Skeletal muscle satellite cell (primary cell): Measurements from ENCODE around the gene CLCN7.

Source experiments
- H3K27me3 ChIP-seq: 2 replicates; pipeline ENCODE4 v1.7.0; 2013; ENCODE audit warnings: low read length; ENCODE audit not compliant: control insufficient read depth, insufficient read depth
- H3K36me3 ChIP-seq: 2 replicates; pipeline ENCODE4 v1.7.0; 2013; ENCODE audit warnings: mild to moderate bottlenecking, control low read depth, low read length; ENCODE audit not compliant: insufficient read depth
- H3K4me1 ChIP-seq: 2 replicates; pipeline ENCODE4 v1.7.0; 2013; ENCODE audit warnings: low read length; ENCODE audit not compliant: control insufficient read depth, insufficient read depth
- H3K4me2 ChIP-seq: 2 replicates; pipeline ENCODE4 v1.7.0; 2013; ENCODE audit warnings: mild to moderate bottlenecking, low read length
- H3K4me3 ChIP-seq: 2 replicates; pipeline ENCODE4 v1.7.0; 2013; ENCODE audit warnings: low read length
- H3K9ac ChIP-seq: 2 replicates; pipeline ENCODE4 v1.7.0; 2013; ENCODE audit warnings: mild to moderate bottlenecking, low read depth, low read length, moderate library complexity
- H3K9me3 ChIP-seq: replicated peaks from 2 replicates; pipeline ENCODE4 v1.7.0; 2013; ENCODE audit warnings: mild to moderate bottlenecking, control low read depth, low read length

CLCN7 gene

GRCh38 chr16:1438229-1439057, 36.4 kb downstream of the CLCN7 start:
- H3K9ac ChIP-seq, result no peak overlapping the region
- H3K36me3 ChIP-seq, result no peaks in the 10 kb centered on the region
- H3K9me3 ChIP-seq, result no peaks in the 10 kb centered on the region
- H3K4me3 ChIP-seq, result no peak overlapping the region
- H3K4me2 ChIP-seq, result no peak overlapping the region
- no peaks in the 10 kb centered on the region for H3K4me1 ChIP-seq
- no peaks in the 10 kb centered on the region for H3K27me3 ChIP-seq

GRCh38 chr16:1437606-1438005, 37.2 kb downstream of the CLCN7 start:
- Histone ChIP-seq H3K9me3 (no peaks in the 10 kb centered on the region), H3K36me3 (no peaks in the 10 kb centered on the region), H3K9ac (no peak overlapping the region), H3K27me3 (no peaks in the 10 kb centered on the region), H3K4me3 (no peak overlapping the region), H3K4me1 (no peaks in the 10 kb centered on the region), H3K4me2 (no peak overlapping the region)

GRCh38 chr16:1436731-1437355, 38.0 kb downstream of the CLCN7 start:
- Histone ChIP-seq H3K9ac (no peak overlapping the region), H3K4me3 (no peak overlapping the region), H3K9me3 (no peaks in the 10 kb centered on the region), H3K36me3 (no peaks in the 10 kb centered on the region), H3K27me3 (no peaks in the 10 kb centered on the region), H3K4me2 (no peak overlapping the region), H3K4me1 (no peaks in the 10 kb centered on the region)

- peaks cover 2% of the 10 kb centered on the region for H3K27me3 ChIP-seq
- no peak overlapping the region for H3K4me2 ChIP-seq
- H3K9ac ChIP-seq, result no peak overlapping the region
- H3K4me3 ChIP-seq, result no peak overlapping the region
- no peaks in the 10 kb centered on the region for H3K36me3 ChIP-seq
- no peaks in the 10 kb centered on the region for H3K4me1 ChIP-seq
- H3K9me3 ChIP-seq, result no peaks in the 10 kb centered on the region
These were observed 38.7 kb downstream of the CLCN7 start for GRCh38 chr16:1435921-1436697.

GRCh38 chr16:1434644-1435592, 39.9 kb downstream of the CLCN7 start:
- Histone ChIP-seq H3K9me3 (no peaks in the 10 kb centered on the region), H3K4me1 (no peaks in the 10 kb centered on the region), H3K4me2 (no peak overlapping the region), H3K9ac (no peak overlapping the region), H3K27me3 (peaks cover 10% of the 10 kb centered on the region), H3K36me3 (no peaks in the 10 kb centered on the region), H3K4me3 (no peak overlapping the region)

GRCh38 chr16:1433756-1434155, 41.1 kb downstream of the CLCN7 start:
- Histone ChIP-seq H3K27me3 (peaks cover 12% of the 10 kb centered on the region), H3K4me3 (no peak overlapping the region), H3K4me1 (no peaks in the 10 kb centered on the region), H3K36me3 (no peaks in the 10 kb centered on the region), H3K4me2 (no peak overlapping the region), H3K9me3 (no peaks in the 10 kb centered on the region), H3K9ac (no peak overlapping the region)

- Histone ChIP-seq H3K27me3 (peaks cover 12% of the 10 kb centered on the region), H3K36me3 (no peaks in the 10 kb centered on the region), H3K9me3 (no peaks in the 10 kb centered on the region), H3K4me3 (no peak overlapping the region), H3K4me1 (no peaks in the 10 kb centered on the region), H3K4me2 (no peak overlapping the region), H3K9ac (no peak overlapping the region)
These were observed 41.6 kb downstream of the CLCN7 start for GRCh38 chr16:1433263-1433560.

- no peak overlapping the region for H3K9ac ChIP-seq
- no peak overlapping the region for H3K4me3 ChIP-seq
- peaks cover 12% of the 10 kb centered on the region for H3K27me3 ChIP-seq
- H3K36me3 ChIP-seq, result no peaks in the 10 kb centered on the region
- no peaks in the 10 kb centered on the region for H3K4me1 ChIP-seq
- no peak overlapping the region for H3K4me2 ChIP-seq
- H3K9me3 ChIP-seq, result no peaks in the 10 kb centered on the region
These were observed 42.2 kb downstream of the CLCN7 start for GRCh38 chr16:1432388-1433262.

GRCh38 chr16:1431497-1432270, 43.1 kb downstream of the CLCN7 start:
- Histone ChIP-seq H3K36me3 (no peaks in the 10 kb centered on the region), H3K27me3 (peaks cover 12% of the 10 kb centered on the region), H3K9ac (no peak overlapping the region), H3K4me1 (no peaks in the 10 kb centered on the region), H3K4me2 (no peak overlapping the region), H3K4me3 (no peak overlapping the region), H3K9me3 (no peaks in the 10 kb centered on the region)
